Measurements from ENCODE around the gene ZC3H6.

DNA sequence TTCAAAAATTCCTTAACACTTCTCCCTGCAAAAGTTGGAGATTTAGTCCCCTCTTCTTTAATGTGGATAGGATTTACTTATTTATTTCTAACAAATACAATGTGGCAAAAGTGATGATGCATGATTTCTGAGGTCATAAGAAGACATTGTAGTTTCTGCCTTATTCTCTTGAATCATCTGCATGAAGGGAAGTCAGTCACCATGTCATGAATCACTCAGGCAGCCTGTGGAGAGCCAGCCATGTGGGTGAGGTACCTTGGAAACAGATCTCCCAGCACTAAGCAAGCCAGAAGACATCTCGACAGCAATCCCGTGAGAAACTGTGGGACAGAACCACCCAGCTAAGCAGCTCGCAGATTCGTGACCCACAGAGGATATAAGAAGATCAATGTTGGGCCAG, 17.8 kb upstream of the ZC3H6 start:
- TF ChIP-seq, protein P1, sequence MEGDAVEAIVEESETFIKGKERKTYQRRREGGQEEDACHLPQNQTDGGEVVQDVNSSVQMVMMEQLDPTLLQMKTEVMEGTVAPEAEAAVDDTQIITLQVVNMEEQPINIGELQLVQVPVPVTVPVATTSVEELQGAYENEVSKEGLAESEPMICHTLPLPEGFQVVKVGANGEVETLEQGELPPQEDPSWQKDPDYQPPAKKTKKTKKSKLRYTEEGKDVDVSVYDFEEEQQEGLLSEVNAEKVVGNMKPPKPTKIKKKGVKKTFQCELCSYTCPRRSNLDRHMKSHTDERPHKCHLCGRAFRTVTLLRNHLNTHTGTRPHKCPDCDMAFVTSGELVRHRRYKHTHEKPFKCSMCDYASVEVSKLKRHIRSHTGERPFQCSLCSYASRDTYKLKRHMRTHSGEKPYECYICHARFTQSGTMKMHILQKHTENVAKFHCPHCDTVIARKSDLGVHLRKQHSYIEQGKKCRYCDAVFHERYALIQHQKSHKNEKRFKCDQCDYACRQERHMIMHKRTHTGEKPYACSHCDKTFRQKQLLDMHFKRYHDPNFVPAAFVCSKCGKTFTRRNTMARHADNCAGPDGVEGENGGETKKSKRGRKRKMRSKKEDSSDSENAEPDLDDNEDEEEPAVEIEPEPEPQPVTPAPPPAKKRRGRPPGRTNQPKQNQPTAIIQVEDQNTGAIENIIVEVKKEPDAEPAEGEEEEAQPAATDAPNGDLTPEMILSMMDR (IDR thresholded peaks at IDR 0.05), result no peak
- TF ChIP-seq ZFX (IDR thresholded peaks at IDR 0.05; ENCODE audit: borderline replicate concordance), result no peak

Data from 22Rv1 (cell line).